Adipose tissue (tissue), 3 donors: ENCODE results near the gene SLC26A3. TPM values are rescaled to one million over a fixed set of nuclear protein-coding genes. Genes with fewer than 3 reads are reported as not detected.

Experiments
- polyA plus RNA-seq, 3 donors: library from polyadenylated mRNA; stranded (reverse); fragments of 200-250 nt; gene quantifications; one replicate each; pipeline ENCODE4 v1.2.3, GENCODE V29; 2013
- donor health status: healthy with polysubstance abuse.
- donor health status: Bipolar disorder and iron deficiency.
- donor health status: healthy.

Gene SLC26A3
- polyA plus RNA-seq, 3 donors: 0.05 to 0.27 (median 0.11) TPM

Other genes with a start within 250 kb of the SLC26A3 start
- gene COG5, start 239.3 kb downstream of the SLC26A3 start, polyA plus RNA-seq: 10 to 100 TPM in 1 of 3 donors, 1 to 10 TPM in 2; 8.8 to 11.1 (median 9.8) TPM
- 1 to 10 TPM; 2.0 to 6.2 (median 2.6) TPM for gene DUS4L, start 239.3 kb downstream of the SLC26A3 start, polyA plus RNA-seq
- 10 to 100 TPM; 22.2 to 54.4 (median 48.6) TPM for gene BCAP29, start 223.0 kb downstream of the SLC26A3 start, polyA plus RNA-seq
- gene SLC26A4, start 142.4 kb downstream of the SLC26A3 start, polyA plus RNA-seq: 1 to 10 TPM in 1 of 3 donors, under 1 TPM in 2; 0.30 to 1.9 (median 0.31) TPM
- gene CBLL1, start 59.1 kb downstream of the SLC26A3 start, polyA plus RNA-seq: 10 to 100 TPM in 1 of 3 donors, 1 to 10 TPM in 2; 5.4 to 11.4 (median 9.4) TPM
- gene DLD, start 88.0 kb upstream of the SLC26A3 start, polyA plus RNA-seq: 100 to 1,000 TPM in 1 of 3 donors, 10 to 100 TPM in 2; 44.5 to 205 (median 55.7) TPM
- 100 to 1,000 TPM in 2 of 3 donors, 10 to 100 TPM in 1; 86.0 to 249 (median 233) TPM for gene LAMB1, start 199.9 kb upstream of the SLC26A3 start, polyA plus RNA-seq